ENCODE data around the gene RUSC2. TPM values are rescaled to one million over a fixed set of nuclear protein-coding genes. Genes with fewer than 3 reads are reported as not detected.
A peak's percentile ranks its signal among the peaks of the same experiment; 100 is the strongest.
"Not testable (repeated sequence)": the region's sequence is repeated elsewhere in the genome, so short reads cannot be mapped to it uniquely, and the experiment has no call there.

RUSC2 gene
- total and polyA plus RNA-seq, 2 of the 4 experiments (the other 2 are of a cell fraction), result 17.4 to 35.4 TPM

DNA sequence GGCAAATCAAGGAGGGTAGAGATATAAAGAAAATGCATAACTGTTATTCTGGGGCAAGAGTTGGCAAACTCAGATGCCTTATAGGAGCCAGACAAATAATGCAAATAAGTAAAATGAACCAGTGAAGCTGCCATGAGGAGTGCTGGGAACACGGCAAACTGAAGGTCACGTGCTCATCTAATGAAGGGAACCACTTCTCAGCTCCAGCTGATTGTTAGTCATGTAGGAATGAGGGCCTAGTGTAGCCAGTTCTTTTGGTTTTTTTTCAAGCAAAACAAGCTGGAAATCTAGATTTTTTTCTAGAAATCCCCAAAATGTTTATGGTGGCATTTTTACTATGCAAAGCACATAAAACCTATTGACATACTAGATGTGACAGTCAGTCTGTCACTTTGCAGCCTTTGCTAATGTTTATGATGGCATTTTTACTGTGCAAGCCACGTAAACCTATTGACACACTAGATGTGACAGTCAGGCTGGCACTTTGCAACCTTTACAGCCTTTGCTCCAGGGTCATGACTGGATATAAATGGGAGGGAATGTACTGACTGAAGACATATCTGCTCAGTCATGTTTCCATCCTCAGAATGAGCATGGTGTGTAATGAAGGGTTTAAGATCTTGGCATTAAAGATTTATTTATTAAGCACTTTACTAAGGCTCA lies 39.4 kb downstream of the RUSC2 start (continued):
- no peak for TF ChIP-seq SMC3 (IDR thresholded peaks at IDR 0.05; ENCODE audit: low read depth, low read length)

DNA sequence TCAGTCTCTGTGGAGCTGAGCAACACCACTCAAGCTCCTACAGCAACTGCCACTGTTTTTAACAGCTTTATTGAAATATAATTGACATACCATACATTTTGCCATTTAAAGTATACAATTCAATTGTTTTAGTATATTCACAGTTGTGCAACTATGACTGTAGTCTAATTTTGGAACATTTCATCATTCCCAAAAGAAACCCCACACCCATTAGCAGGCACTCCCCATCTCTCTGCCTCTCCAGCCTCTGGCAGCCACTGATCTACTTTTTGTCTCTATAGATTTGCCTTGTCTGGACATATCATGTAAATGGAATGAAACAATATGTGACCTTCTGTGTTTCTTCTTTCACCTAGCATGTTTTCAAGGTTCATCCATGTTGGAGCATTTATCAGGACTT lies 43.5 kb downstream of the RUSC2 start:
- Histone ChIP-seq H4K91ac (ENCODE audit: insufficient read depth, low read depth, low read length) (no peak overlapping the region), H2AFZ (replicated peaks; ENCODE audit: low read length, poor library complexity) (no peak overlapping the region), H2BK15ac (ENCODE audit: low read depth, low read length) (no peak overlapping the region), H3K79me1 (ENCODE audit: low read depth in 1 of 2, low read length in 2 of 2) (peaks cover 31 to 68% of the 10 kb centered on the region in 2 experiments), H3K4me3 (ENCODE audit: insufficient read depth, low read depth, low read length) (no peak overlapping the region), H2BK5ac (ENCODE audit: low read depth, low read length, poor library complexity, severe bottlenecking) (peak overlapping the region; percentile 53), H3K9ac (ENCODE audit: low read depth, low read length) (no peak overlapping the region), H3K36me3 (ENCODE audit: control insufficient read depth, insufficient read depth, low read length) (no peaks in the 10 kb centered on the region; the same call in 1 of the 2 replicates), H3K18ac (ENCODE audit: low read depth, low read length) (no peak overlapping the region), H3K4me2 (ENCODE audit: low read depth, low read length) (no peak overlapping the region; the same call in 1 of the 2 replicates), H3K9me1 (ENCODE audit: insufficient read depth, low read length) (peaks cover 13% of the 10 kb centered on the region), H3K4ac (ENCODE audit: low read depth, low read length) (peak overlapping the region; percentile 36; the same call in 1 of the 2 replicates), H2BK120ac (ENCODE audit: low read depth, low read length) (no peak overlapping the region), H3K23ac (ENCODE audit: low read depth, low read length) (no peak overlapping the region), H2AK9ac (replicated peaks; ENCODE audit: low read depth, low read length, poor library complexity) (no peak overlapping the region), H3K9me3 (ENCODE audit: control insufficient read depth, insufficient read depth, low read length) (no peaks in the 10 kb centered on the region), H2BK20ac (ENCODE audit: low read depth, low read length) (no peak overlapping the region; the same call in 1 of the 2 replicates), H3K27me3 (ENCODE audit: control insufficient read depth, insufficient read depth, low read length) (no peaks in the 10 kb centered on the region), H4K20me1 (ENCODE audit: insufficient read depth, low read length) (peaks cover 12% of the 10 kb centered on the region; the same call in 1 of the 2 replicates), H3K4me1 (ENCODE audit: control insufficient read depth, insufficient read depth, low read length) (peaks cover 24% of the 10 kb centered on the region), H2AK5ac (ENCODE audit: low read depth, low read length) (no peak overlapping the region), H3K14ac (replicated peaks; ENCODE audit: low read depth, low read length) (no peak overlapping the region; the same call in 1 of the 2 replicates), H3K27ac (ENCODE audit: insufficient read depth, low read length) (no peak overlapping the region), H4K5ac (ENCODE audit: low read depth, low read length) (no peak overlapping the region), H3K56ac (ENCODE audit: extremely low read depth, insufficient read depth, low read length) (no peak overlapping the region), H4K8ac (ENCODE audit: low read depth in 2 of 2, low read length in 2 of 2) (no peak overlapping the region)
- no peak for TF ChIP-seq RFX5 (IDR thresholded peaks at IDR 0.05; ENCODE audit: low read depth, low read length)
- TF ChIP-seq CEBPB (IDR thresholded peaks at IDR 0.05; ENCODE audit: low read depth, low read length), result peak; percentile 68
- ATAC-seq (ENCODE audit: low read depth) (no peak; the same call in 1 of the 2 replicates), DNase-seq (peak; percentile 39)
- in situ Hi-C loops (cut with MboI; ENCODE audit: low sequenced_read_pairs) (no loop called here), intact Hi-C loops (cut with micrococcal nuclease) (loop anchor here (10.0 kb wide), 1 partner anchor 179 kb away; no protein-coding TSS in a partner anchor), dilution Hi-C loops (cut with HindIII; ENCODE audit: low sequenced_read_pairs, unreplicated experiment) (no loop called here)
- POLR2A ChIA-PET (ENCODE audit: unreplicated experiment), result no interaction called here
- CTCF ChIA-PET, result no interaction called here
- BruUV-seq (replicated peaks), result no TSS peak

DNA sequence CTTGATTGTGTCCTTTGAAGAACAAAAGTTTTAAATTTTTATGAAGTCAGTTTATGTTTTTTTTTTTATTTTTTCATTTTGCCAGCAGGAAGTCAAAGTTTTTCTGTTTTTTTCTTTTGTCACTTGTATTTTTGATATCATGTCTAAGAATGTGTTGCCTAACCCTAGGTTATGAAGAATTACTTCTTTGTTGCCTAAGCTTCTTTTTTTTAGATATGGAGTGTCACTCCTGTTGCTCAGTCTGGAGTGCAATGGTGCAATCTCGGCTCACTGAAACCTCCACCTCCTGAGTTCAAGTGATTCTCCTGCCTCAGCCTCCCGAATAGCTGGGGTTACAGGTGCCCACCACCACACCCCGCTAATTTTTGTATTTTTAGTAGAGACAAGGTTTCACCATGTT lies 45.0 kb downstream of the RUSC2 start:
- H2BK15ac ChIP-seq (ENCODE audit: low read depth, low read length); H3K14ac ChIP-seq (replicated peaks; ENCODE audit: low read depth, low read length); H3K4me2 ChIP-seq (ENCODE audit: low read depth, low read length); DNase-seq; H3K56ac ChIP-seq (ENCODE audit: extremely low read depth, insufficient read depth, low read length); H2AK5ac ChIP-seq (ENCODE audit: low read depth, low read length); H2BK5ac ChIP-seq (ENCODE audit: low read depth, low read length, poor library complexity, severe bottlenecking); H4K91ac ChIP-seq (ENCODE audit: insufficient read depth, low read depth, low read length); dilution Hi-C loops (cut with HindIII; ENCODE audit: low sequenced_read_pairs, unreplicated experiment); H2BK120ac ChIP-seq (ENCODE audit: low read depth, low read length); ATAC-seq (ENCODE audit: low read depth); H3K9ac ChIP-seq (ENCODE audit: low read depth, low read length); H3K4ac ChIP-seq (ENCODE audit: low read depth, low read length); H3K18ac ChIP-seq (ENCODE audit: low read depth, low read length); in situ Hi-C loops (cut with MboI; ENCODE audit: low sequenced_read_pairs); H2AFZ ChIP-seq (replicated peaks; ENCODE audit: low read length, poor library complexity); H3K36me3 ChIP-seq (ENCODE audit: control insufficient read depth, insufficient read depth, low read length); H4K20me1 ChIP-seq (ENCODE audit: insufficient read depth, low read length); H3K4me3 ChIP-seq (ENCODE audit: insufficient read depth, low read depth, low read length); H3K27me3 ChIP-seq (ENCODE audit: control insufficient read depth, insufficient read depth, low read length); CTCF ChIA-PET; H3K23ac ChIP-seq (ENCODE audit: low read depth, low read length); H4K5ac ChIP-seq (ENCODE audit: low read depth, low read length); H3K27ac ChIP-seq (ENCODE audit: insufficient read depth, low read length); H2AK9ac ChIP-seq (replicated peaks; ENCODE audit: low read depth, low read length, poor library complexity); BruUV-seq (replicated peaks); H2BK20ac ChIP-seq (ENCODE audit: low read depth, low read length); H4K8ac ChIP-seq (ENCODE audit: low read depth in 2 of 2, low read length in 2 of 2); H3K9me3 ChIP-seq (ENCODE audit: control insufficient read depth, insufficient read depth, low read length): not testable (repeated sequence)
- H3K9me1 ChIP-seq (ENCODE audit: insufficient read depth, low read length), result peaks cover 19% of the 10 kb centered on the region
- no CpG with 5 or more reads among the region's 3 CpGs for WGBS, 2 experiments (ENCODE audit: extremely low coverage in 2 of 2, insufficient read length in 1 of 2)
- peaks cover 30 to 68% of the 10 kb centered on the region in 2 experiments for H3K79me1 ChIP-seq (ENCODE audit: low read depth in 1 of 2, low read length in 2 of 2)
- POLR2A ChIA-PET (ENCODE audit: unreplicated experiment), result interaction anchor here (0.6 kb wide), 1 partner anchor 160 kb away, joined by 3 read pairs; no protein-coding TSS in a partner anchor
- intact Hi-C loops (cut with micrococcal nuclease), result loop anchor here (10.0 kb wide), 1 partner anchor 180 kb away; no protein-coding TSS in a partner anchor
- H3K4me1 ChIP-seq (ENCODE audit: control insufficient read depth, insufficient read depth, low read length), result peaks cover 25% of the 10 kb centered on the region

Data from IMR-90 (cell line).